CD14-positive monocyte (primary cell): ENCODE data around the gene IMPDH1. TPM values are rescaled to one million over a fixed set of nuclear protein-coding genes. Genes with fewer than 3 reads are reported as not detected.

Source experiments
- DNase-seq, 3 donors: peaks; one replicate each; pipeline ENCODE4 v3.0.0-alpha.2; 2011 to 2022
- H2AFZ ChIP-seq: 2 replicates; pipeline ENCODE4 v1.6.0; 2012; ENCODE audit warnings: mild to moderate bottlenecking, low read depth, low read length, inconsistent platforms; ENCODE audit not compliant: insufficient read depth, poor library complexity, severe bottlenecking
- H3K27ac ChIP-seq, 2 donors: 1 replicate in 1 of 2; 2 replicates in 1 of 2; pipeline ENCODE4 v1.5.1; 2012 to 2013; ENCODE audit warnings: low read length in 2 of 2, control low read depth in 1 of 2, inconsistent platforms in 1 of 2, low read depth in 1 of 2, mild to moderate bottlenecking in 1 of 2
- H3K27me3 ChIP-seq, 2 donors: one replicate each; pipeline versions ENCODE4 v1.6.0 to v1.6.1; 2011 to 2013; ENCODE audit warnings: low read length in 2 of 2; ENCODE audit not compliant: control insufficient read depth in 2 of 2, insufficient read depth in 2 of 2
- H3K36me3 ChIP-seq, 2 donors: replicated peaks in 1 of 2; 1 replicate in 1 of 2; 2 replicates in 1 of 2; pipeline versions ENCODE4 v1.5.1 to v1.6.1; 2012 to 2013; ENCODE audit warnings: low read length in 2 of 2, control low read depth in 1 of 2, inconsistent platforms in 1 of 2, mild to moderate bottlenecking in 1 of 2; ENCODE audit not compliant: insufficient read depth in 2 of 2, control insufficient read depth in 1 of 2
- H3K4me1 ChIP-seq, 2 donors: 1 replicate in 1 of 2; 2 replicates in 1 of 2; pipeline versions ENCODE4 v1.5.1 to v1.6.1; 2012 to 2013; ENCODE audit warnings: low read length in 2 of 2, control low read depth in 1 of 2, inconsistent platforms in 1 of 2, mild to moderate bottlenecking in 1 of 2, moderate library complexity in 1 of 2; ENCODE audit not compliant: insufficient read depth in 2 of 2, control insufficient read depth in 1 of 2
- H3K4me2 ChIP-seq: replicated peaks from 2 replicates; pipeline ENCODE3; 2012; ENCODE audit warnings: low read length, moderate library complexity, mild to moderate bottlenecking; ENCODE audit not compliant: poor library complexity, severe bottlenecking; ENCODE audit errors: extremely low read depth
- H3K4me3 ChIP-seq, 3 experiments: fragments of 200-600 bp in 1 of 3; sonication (generic) in 1 of 3; replicated peaks in 1 of 3; 1 replicate in 2 of 3; 2 replicates in 1 of 3; pipeline ENCODE4 v1.5.1; 2011 to 2013; ENCODE audit warnings: low read length in 3 of 3, mild to moderate bottlenecking in 3 of 3, control low read depth in 2 of 3, low read depth in 2 of 3, inconsistent platforms in 1 of 3, moderate library complexity in 1 of 3
- H3K79me2 ChIP-seq: 2 replicates; pipeline ENCODE4 v1.6.0; 2012; ENCODE audit warnings: mild to moderate bottlenecking, control low read depth, inconsistent platforms, low read length, moderate library complexity; ENCODE audit not compliant: insufficient read depth
- H3K9ac ChIP-seq: 2 replicates; pipeline ENCODE4 v1.6.0; 2017; ENCODE audit warnings: low read length, mild to moderate bottlenecking; ENCODE audit not compliant: insufficient read depth, poor library complexity, severe bottlenecking
- H3K9me3 ChIP-seq, 2 donors: replicated peaks in 1 of 2; 1 replicate in 1 of 2; 2 replicates in 1 of 2; pipeline versions ENCODE4 v1.5.1 to v1.6.1; 2012 to 2013; ENCODE audit warnings: low read length in 2 of 2, control low read depth in 1 of 2; ENCODE audit not compliant: control insufficient read depth in 1 of 2, insufficient read depth in 1 of 2
- H4K20me1 ChIP-seq: 2 replicates; pipeline ENCODE4 v1.6.0; 2012; ENCODE audit warnings: mild to moderate bottlenecking, low read length, control low read depth, moderate library complexity; ENCODE audit not compliant: insufficient read depth
- H3K27ac Mint-ChIP-seq, 7 donors: one replicate each; pipeline ENCODE4 v1.8.0; 2020; ENCODE audit warnings: mild to moderate bottlenecking in 7 of 7, mixed read lengths in 7 of 7, moderate library complexity in 6 of 7, inconsistent platforms in 2 of 7
- H3K27me3 Mint-ChIP-seq, 3 donors: one replicate each; pipeline ENCODE4 v1.8.0; 2021 to 2022; ENCODE audit warnings: low read depth in 3 of 3, mild to moderate bottlenecking in 3 of 3, mixed read lengths in 3 of 3, moderate library complexity in 3 of 3, inconsistent platforms in 1 of 3
- H3K36me3 Mint-ChIP-seq, 2 donors: one replicate each; pipeline ENCODE4 v1.8.0; 2020; ENCODE audit warnings: mixed read lengths in 2 of 2, inconsistent platforms in 1 of 2, mild to moderate bottlenecking in 1 of 2
- H3K4me1 Mint-ChIP-seq: one replicate; pipeline ENCODE4 v1.8.0; 2020; ENCODE audit warnings: mild to moderate bottlenecking, mixed read lengths
- H3K4me3 Mint-ChIP-seq, 2 donors: one replicate each; pipeline ENCODE4 v1.8.0; 2020; ENCODE audit warnings: mild to moderate bottlenecking in 2 of 2, mixed read lengths in 2 of 2, moderate library complexity in 1 of 2
- H3K9me3 Mint-ChIP-seq, 7 donors: one replicate each; pipeline ENCODE4 v1.8.0; 2020 to 2022; ENCODE audit warnings: mixed read lengths in 7 of 7, mild to moderate bottlenecking in 6 of 7, moderate library complexity in 6 of 7, inconsistent platforms in 2 of 7
- CTCF ChIP-seq: fragments of 200-600 bp; IDR thresholded peaks from one replicate; pipeline ENCODE4 v1.8.0; 2022; ENCODE audit warnings: antibody characterized with exemption, mild to moderate bottlenecking
- WGBS: methylation state at CpG from one replicate; pipeline ENCODE4 v1.1.5; 2013; ENCODE audit warnings: missing lambda C conversion rate; ENCODE audit not compliant: insufficient coverage; 5-methylcytosine and 5-hydroxymethylcytosine counted together
- intact Hi-C, 2 donors: fragments of 100-400 bp; cut with micrococcal nuclease; formaldehyde crosslinking; loops; one replicate each; pipeline versions ENCODE4 v1.15.0 to v1.15.1; 2023
- polyA plus RNA-seq, 3 donors: library from polyadenylated mRNA; depleted of rRNA in 1 of 3; unstranded in 2 of 3; stranded (reverse) in 1 of 3; fragments of 300-500 nt in 2 of 3; fragments of >200 nt in 1 of 3; fragmentation: Illumina TruSeq in 2 of 3; gene quantifications; 1 replicate in 2 of 3; 2 replicates in 1 of 3; pipeline ENCODE4 v1.2.3, GENCODE V29; 2012 to 2021

The IMPDH1 gene
- polyA plus RNA-seq, 3 donors, result 110 to 259 (median 152) TPM

GRCh38 chr7:128352153-128352537 is 57.6 kb downstream of the IMPDH1 start:
- Mint-ChIP-seq H3K4me3 (no peak overlapping the region), H3K9me3 (peaks cover 0 to 9% (median 0%) of the 10 kb centered on the region in 7 donors), H3K36me3 (peaks cover 4 to 9% of the 10 kb centered on the region in 2 donors), H3K4me1 (peaks cover 6% of the 10 kb centered on the region), H3K27ac (no peak overlapping the region), H3K27me3 (peaks cover 37 to 56% (median 43%) of the 10 kb centered on the region in 3 donors)
- H3K4me2 ChIP-seq, result peak overlapping the region; percentile 54
- intact Hi-C loops, result no loop called here
- no peak overlapping the region for H3K4me3 ChIP-seq
- peak; percentile 66 for TF ChIP-seq CTCF
- no peaks in the 10 kb centered on the region for H3K36me3 ChIP-seq
- H3K79me2 ChIP-seq, result no peaks in the 10 kb centered on the region
- no peaks in the 10 kb centered on the region for H3K9me3 ChIP-seq
- peaks cover 6 to 17% of the 10 kb centered on the region in 2 donors for H3K4me1 ChIP-seq
- no peak overlapping the region for H2AFZ ChIP-seq
- H3K9ac ChIP-seq, result no peak overlapping the region
- DNase-seq, result peak; percentile 46 to 65 (median 54)
- 8% methylated on average over 34 of the region's 34 CpGs for WGBS
- no peaks in the 10 kb centered on the region for H4K20me1 ChIP-seq
- peaks cover 22 to 37% of the 10 kb centered on the region in 2 donors for H3K27me3 ChIP-seq
- no peak overlapping the region for H3K27ac ChIP-seq

GRCh38 chr7:128351296-128352152 is 58.3 kb downstream of the IMPDH1 start:
- Histone ChIP-seq H3K9me3 (no peaks in the 10 kb centered on the region), H2AFZ (peak overlapping the region; percentile 61), H3K36me3 (no peaks in the 10 kb centered on the region), H3K27ac (no peak overlapping the region), H4K20me1 (no peaks in the 10 kb centered on the region), H3K4me3 (peak overlapping the region in 1 of 3 experiments; percentile 47), H3K27me3 (peaks cover 22 to 37% of the 10 kb centered on the region in 2 donors), H3K79me2 (no peaks in the 10 kb centered on the region), H3K9ac (no peak overlapping the region), H3K4me2 (peak overlapping the region; percentile 54), H3K4me1 (peaks cover 6 to 17% of the 10 kb centered on the region in 2 donors)
- peaks cover 4 to 9% of the 10 kb centered on the region in 2 donors for H3K36me3 Mint-ChIP-seq
- intact Hi-C loops, result no loop called here
- H3K4me1 Mint-ChIP-seq, result peaks cover 5% of the 10 kb centered on the region
- WGBS, result 13% methylated on average over 97 of the region's 97 CpGs
- H3K27ac Mint-ChIP-seq, result no peak overlapping the region
- peaks cover 0 to 9% (median 0%) of the 10 kb centered on the region in 7 donors for H3K9me3 Mint-ChIP-seq
- no peak for TF ChIP-seq CTCF
- H3K4me3 Mint-ChIP-seq, result peak overlapping the region; percentile 62 to 76
- H3K27me3 Mint-ChIP-seq, result peaks cover 37 to 56% (median 43%) of the 10 kb centered on the region in 3 donors
- DNase-seq, result no peak
